ENCODE data around the gene KDM4C. TPM values are rescaled to one million over a fixed set of nuclear protein-coding genes. Genes with fewer than 3 reads are reported as not detected.

Gene KDM4C
- total and polyA plus RNA-seq, 2 of the 13 experiments (the other 11 are each of a cell fraction or from before 2014, with no cell fraction given): 19.4 to 23.6 TPM

GRCh38 chr9:6845880-6846279, 88.1 kb downstream of the KDM4C start (continued):
- TF ChIP-seq RERE (CRISPR knock-in tag; IDR thresholded peaks at IDR 0.05; ENCODE audit: low read depth) (peak; percentile 35; the same call in 1 of the 2 replicates), POLR2G (IDR thresholded peaks at IDR 0.05; ENCODE audit: low read depth, low read length) (no peak), ZNF691 (CRISPR knock-in tag; IDR thresholded peaks at IDR 0.05; ENCODE audit: borderline replicate concordance, low read depth) (no peak), CHD4 (IDR thresholded peaks at IDR 0.05; ENCODE audit: borderline replicate concordance, low read length) (no peak), ZBED4 (CRISPR knock-in tag; IDR thresholded peaks at IDR 0.05; ENCODE audit: borderline replicate concordance) (no peak), WIZ (CRISPR knock-in tag; IDR thresholded peaks at IDR 0.05) (no peak), ZNF234 (CRISPR knock-in tag; conservative IDR thresholded peaks at IDR 0.05) (no peak), RXRA (CRISPR knock-in tag; IDR thresholded peaks at IDR 0.05) (no peak), ZNF441 (CRISPR knock-in tag; IDR thresholded peaks at IDR 0.05; ENCODE audit: borderline replicate concordance) (no peak), HOXD1 (CRISPR knock-in tag; IDR thresholded peaks at IDR 0.05) (no peak), ZNF605 (CRISPR knock-in tag; IDR thresholded peaks at IDR 0.05) (no peak), RFX3 (CRISPR knock-in tag; IDR thresholded peaks at IDR 0.05) (no peak), ZNF24 (IDR thresholded peaks at IDR 0.05) (no peak), REPIN1 (CRISPR knock-in tag; IDR thresholded peaks at IDR 0.05; ENCODE audit: borderline replicate concordance, low read depth) (0 out of 2 replicates have a peak, but pooled peaks have one; percentile 32), ESRRA (CRISPR knock-in tag; IDR thresholded peaks at IDR 0.05; ENCODE audit: low read depth) (no peak), ZNF790 (CRISPR knock-in tag; IDR thresholded peaks at IDR 0.05; ENCODE audit: borderline replicate concordance) (no peak), ZNF556 (CRISPR knock-in tag; IDR thresholded peaks at IDR 0.05; ENCODE audit: borderline replicate concordance) (no peak), RNF2 (conservative IDR thresholded peaks at IDR 0.05; ENCODE audit: low read depth) (no peak), MYC (CRISPR knock-in tag; IDR thresholded peaks at IDR 0.05; ENCODE audit: borderline replicate concordance) (peak; percentile 33; the same call in 1 of the 2 replicates), MLX (CRISPR knock-in tag; IDR thresholded peaks at IDR 0.05) (peak; percentile 74; the same call in 1 of the 2 replicates), SP140L (CRISPR knock-in tag; IDR thresholded peaks at IDR 0.05; ENCODE audit: borderline replicate concordance) (no peak)
